G401.6 (cell line): Measurements from ENCODE around the gene PI16.

Experiments used
- FAIRE-seq: peaks from 2 replicates; lab custom pipeline; 2012; peaks lifted over from hg19 to GRCh38; lab: Jason Lieb, UNC

Gene PI16

DNA sequence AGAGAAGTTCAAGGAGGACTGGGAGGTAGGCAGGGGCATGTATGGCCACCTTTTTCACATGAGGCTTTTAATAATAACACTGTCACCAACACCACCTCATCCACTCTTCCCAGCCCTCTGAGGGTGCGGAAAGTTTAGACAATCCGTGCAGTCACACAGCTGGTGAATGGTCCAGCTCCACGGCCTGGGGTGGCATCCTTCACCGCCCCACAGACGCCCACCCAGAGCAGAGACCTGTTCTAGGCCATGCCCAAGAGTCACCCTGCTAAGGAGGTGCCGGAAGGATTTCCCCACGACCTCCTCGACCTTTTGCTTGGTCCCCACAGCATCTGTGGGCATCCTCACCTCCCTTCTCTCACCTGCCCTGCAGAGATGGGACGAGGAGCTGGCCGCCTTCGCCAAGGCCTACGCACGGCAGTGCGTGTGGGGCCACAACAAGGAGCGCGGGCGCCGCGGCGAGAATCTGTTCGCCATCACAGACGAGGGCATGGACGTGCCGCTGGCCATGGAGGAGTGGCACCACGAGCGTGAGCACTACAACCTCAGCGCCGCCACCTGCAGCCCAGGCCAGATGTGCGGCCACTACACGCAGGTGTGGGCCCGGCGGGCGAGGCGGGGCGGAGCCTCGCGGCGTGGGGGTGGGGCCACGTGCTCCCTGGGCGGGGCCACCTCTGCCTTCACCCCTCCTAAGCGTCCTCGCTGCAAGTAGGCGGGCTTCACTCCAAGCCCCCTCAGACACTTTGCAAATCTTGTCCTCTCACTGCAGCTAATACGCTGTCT, 4.4 kb downstream of the PI16 start:
- FAIRE-seq, result no peak

DNA sequence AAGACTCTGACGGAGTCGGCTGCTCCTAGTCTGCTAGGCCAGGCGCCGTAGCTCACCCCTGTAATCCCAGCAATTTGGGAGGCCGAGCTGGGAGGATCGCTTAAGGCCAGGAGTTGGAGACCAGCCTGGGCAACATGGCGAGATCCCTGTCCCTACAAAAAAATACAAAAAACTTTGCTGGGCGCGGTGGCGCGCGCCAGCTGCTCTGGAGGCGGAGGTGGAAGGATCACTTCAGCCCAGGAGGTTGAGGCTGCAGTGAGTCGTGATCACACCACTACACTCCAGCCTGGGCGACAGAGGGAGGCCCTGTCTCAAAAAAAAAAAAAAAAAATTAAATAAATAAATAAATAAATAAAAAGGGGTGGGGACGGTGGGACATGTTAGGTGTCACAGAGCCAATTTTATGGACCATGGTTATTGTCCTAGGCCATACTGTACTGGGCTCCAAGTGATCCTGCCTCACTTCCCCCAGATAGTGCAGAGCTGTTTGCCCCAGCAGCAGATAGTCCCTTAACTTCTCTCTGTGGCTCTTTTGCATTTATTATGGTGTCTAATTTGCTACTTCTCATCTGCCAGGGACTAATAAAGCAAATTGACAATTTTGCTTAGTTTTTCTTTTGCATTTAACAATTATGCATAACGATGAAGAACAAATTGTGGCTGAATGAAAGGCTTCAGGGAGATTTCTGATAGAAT, 5.2 kb downstream of the PI16 start:
- FAIRE-seq, result no peak

DNA sequence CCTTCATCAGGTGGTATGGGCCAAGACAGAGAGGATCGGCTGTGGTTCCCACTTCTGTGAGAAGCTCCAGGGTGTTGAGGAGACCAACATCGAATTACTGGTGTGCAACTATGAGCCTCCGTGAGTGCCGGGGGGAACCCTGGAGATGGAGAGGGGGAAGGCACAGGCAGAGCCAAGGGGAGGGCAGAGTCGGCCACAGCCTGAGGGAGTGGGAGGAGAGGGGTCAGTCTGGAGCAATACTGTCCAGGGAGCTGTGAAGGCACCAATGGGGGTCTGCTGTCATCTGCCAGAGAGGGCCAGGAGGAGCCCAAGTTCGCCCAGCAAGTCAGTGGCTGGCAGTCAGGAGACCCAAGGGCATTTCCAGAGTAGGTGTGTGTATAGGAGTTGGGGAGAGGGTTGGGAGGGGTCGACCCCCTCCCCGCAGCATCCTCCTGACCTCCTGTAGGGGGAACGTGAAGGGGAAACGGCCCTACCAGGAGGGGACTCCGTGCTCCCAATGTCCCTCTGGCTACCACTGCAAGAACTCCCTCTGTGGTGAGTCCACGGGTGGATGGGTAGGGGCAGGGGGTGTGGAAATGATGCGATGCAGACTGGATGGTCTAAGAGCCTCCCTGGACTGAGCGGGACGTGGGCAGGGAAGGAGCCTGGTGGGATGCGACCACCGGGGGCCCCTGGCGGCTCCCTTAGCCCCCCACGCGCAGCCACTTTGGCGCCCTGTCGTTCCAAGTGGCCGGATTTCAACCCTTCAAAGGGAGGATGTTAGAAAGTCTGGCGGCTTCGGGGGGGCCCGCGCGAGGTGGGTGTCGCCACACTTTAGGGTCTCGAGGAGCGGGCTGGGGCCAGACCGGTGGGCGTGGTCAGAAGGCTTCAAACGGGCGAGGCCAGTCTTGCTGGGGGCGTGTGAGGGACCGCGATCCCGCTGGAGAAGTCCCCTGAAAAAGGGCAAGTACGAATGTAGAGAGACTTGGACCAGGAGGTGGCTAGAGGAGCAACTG, 7.2 kb downstream of the PI16 start:
- no peak for FAIRE-seq

DNA sequence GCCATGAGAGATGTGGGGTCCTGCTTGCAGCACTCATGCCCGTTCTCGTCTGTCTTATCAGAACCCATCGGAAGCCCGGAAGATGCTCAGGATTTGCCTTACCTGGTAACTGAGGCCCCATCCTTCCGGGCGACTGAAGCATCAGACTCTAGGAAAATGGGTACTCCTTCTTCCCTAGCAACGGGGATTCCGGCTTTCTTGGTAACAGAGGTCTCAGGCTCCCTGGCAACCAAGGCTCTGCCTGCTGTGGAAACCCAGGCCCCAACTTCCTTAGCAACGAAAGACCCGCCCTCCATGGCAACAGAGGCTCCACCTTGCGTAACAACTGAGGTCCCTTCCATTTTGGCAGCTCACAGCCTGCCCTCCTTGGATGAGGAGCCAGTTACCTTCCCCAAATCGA, 8.3 kb downstream of the PI16 start:
- FAIRE-seq, result no peak

DNA sequence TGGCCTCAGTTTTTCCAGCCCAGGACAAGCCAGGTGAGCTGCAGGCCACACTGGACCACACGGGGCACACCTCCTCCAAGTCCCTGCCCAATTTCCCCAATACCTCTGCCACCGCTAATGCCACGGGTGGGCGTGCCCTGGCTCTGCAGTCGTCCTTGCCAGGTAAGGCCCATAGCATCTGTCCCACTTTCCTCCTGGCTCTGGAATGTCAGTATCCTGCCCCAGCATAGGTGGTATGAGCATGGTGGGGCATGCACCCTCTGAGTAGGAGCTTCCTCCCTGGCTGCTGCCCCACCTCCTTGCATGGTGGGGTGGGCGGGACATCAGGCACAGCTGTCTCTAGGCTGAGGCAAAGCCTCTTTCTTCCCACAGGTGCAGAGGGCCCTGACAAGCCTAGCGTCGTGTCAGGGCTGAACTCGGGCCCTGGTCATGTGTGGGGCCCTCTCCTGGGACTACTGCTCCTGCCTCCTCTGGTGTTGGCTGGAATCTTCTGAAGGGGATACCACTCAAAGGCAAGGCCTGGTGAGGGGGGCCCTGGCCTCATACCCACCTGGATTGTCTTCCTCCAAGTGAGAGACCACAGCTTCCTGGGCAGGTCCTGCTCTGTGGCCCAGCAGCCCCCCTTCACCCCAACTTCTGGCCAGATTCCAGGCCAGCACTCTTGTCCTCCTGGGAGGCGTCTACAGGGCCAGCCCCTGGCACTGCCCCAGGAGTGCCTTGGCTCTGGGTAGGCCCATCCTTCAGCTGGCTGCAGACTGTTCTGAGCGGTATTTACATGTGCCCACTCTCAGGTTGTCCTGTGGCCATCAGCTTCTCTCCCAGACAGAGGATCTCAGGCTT, 9.1 kb downstream of the PI16 start:
- no peak for FAIRE-seq

DNA sequence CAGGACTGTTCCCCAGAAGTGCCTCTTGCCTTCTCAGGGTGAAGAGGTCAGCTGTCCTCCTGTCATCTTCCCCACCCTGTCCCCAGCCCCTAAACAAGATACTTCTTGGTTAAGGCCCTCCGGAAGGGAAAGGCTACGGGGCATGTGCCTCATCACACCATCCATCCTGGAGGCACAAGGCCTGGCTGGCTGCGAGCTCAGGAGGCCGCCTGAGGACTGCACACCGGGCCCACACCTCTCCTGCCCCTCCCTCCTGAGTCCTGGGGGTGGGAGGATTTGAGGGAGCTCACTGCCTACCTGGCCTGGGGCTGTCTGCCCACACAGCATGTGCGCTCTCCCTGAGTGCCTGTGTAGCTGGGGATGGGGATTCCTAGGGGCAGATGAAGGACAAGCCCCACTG, 9.8 kb downstream of the PI16 start:
- no peak for FAIRE-seq

DNA sequence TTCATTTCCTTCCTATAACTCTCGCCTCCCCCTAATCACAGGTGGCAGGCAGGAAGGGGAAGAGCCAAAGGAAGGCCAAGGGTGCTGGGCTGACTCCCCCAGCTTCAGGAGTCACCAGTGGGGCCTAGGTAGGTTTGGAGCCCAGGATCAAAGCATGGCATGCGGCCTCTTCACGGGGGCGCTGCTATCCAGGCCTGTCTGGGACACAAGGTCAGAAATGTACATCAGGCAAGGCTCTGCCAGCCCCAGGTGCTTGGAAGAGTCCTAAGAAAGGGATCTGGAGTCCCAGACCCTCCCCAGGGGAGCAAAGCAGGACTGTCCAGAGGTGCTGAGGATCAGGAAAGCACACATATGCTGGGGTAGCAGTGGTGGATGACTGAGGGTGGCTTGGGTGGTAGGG, 10.4 kb downstream of the PI16 start:
- no peak for FAIRE-seq

DNA sequence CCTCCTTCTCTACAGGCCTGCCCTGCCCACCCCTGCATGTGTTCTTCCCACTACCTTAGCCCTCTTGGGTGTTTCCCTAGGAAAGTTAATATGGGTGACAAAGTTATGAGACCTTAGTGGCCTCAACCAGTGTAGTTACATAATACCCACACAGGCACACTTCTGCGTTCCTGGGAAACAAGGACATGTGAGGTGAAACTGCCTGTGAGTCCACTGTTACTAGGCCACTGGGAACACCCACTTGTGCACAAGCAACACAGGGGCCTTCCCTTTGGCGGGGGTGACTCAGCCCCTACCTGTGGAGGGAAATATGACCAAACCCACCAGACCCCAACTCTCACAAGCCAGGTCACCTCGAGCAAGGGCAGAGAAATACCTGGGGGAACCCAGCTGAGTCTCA, 12.8 kb downstream of the PI16 start:
- FAIRE-seq, result no peak

DNA sequence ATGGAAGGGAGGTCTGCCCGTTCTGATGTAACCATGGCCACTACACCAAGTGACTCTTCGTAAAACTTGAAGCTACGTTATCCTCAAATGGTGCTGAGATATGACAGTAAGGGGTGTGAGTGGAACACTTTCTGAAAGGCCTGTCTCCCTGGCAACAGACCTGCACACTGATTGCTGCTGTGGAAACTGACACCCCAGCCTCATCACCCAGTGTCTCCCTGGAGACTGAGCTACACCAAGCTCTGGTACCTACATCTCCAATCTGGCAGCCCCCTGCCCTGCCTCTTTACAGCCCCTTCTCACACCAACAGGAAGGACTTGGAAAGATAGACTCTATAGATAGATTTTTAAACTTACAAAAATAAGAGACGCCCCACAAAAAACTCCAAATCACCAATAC, 13.2 kb downstream of the PI16 start:
- FAIRE-seq, result no peak

DNA sequence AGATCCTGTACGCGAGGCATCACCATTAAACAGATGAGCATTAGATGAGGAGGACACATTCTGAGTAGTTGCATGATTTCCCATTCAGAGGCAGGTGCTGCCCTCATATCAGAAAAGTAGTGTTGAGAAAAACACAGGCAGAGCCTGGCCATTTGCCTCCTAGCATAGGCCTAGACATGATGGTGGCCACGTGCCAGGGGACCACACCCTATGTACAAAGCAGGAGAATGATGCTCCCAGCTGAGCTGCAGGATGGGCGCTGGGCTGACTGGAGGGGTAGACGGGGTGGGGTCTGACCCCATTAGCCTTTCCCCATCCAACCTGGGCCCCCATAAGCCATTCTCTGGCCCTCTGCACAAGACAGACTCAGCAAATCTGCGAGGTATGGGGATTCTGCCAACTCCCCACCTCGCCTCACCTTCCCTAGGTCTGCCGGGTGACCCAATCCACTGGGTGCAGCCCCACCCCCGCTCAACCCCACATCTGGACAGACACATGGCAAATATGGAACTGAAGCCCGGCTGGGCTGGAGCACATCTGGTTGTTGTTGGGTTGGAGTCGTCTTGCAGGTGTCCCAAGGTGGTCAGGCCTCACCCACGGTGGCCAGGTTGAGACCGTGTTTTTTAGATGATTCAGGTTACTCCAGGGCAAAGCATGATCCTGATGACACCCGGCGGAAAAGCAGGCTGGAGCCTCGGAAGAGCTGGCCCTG, 13.9 kb downstream of the PI16 start:
- FAIRE-seq, result no peak

DNA sequence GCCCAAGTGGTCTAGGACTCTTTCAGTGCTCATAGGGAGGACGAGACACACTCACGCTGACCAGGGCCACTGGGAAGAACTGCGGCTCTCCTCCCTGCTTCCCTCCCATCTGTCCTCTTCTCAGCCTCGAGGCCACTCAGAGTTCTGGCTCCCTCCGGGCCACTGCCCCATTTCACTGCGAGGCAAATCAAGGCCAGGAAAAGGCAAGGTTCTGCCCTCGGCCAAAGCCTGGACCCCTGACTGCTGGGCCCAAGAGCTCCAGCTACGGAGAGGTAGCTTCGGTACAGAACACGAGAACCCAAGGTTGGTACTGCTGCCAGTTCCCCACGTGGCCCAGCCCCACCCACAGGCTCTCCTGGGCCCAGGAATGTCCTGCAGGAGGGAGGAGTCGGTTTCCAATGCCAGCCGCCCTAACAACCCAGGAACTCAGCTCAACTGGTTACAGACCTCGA, 14.7 kb downstream of the PI16 start:
- no peak for FAIRE-seq

DNA sequence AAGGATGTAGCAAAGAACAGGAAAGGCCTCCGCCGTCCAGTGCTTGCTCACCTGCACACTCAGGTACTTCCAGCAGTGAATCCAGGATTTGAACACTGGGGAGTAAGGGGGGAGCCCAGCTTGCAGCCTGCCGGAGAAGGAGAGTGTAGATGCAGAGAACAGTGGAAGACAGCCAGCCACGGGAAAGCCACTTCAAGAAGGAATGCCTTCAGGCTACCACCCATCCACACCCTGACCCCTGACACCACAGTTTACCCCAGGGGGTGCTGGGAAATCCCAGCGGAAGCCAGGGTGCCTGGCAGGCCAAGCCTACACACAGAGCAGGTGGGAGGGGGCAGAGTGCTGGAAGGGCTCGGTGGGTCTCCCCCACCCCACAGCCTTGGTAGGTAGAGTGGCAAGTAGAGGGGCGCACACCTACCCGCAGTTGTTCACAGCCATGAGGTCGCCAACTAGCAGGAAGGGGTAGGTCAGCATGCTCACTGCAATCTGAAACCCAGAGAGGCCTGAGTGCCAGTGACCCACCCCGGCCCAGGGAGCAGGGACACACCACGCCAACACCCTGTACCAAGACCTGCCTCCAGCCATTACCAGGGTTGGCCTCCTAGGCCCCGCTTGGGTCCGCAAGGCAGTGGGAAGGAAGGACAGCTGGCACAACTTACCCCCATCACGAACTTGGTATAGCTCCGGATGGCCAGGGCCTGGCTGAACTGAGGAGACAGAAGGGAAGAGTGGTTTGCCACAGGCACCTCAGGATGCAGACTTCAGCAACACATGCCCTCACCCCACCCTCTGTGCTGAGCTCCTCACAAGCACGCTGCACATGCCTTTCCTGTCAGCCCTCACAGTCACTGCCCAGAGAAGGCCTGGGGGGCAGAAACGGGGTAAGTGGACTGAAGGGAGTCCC, 15.7 kb downstream of the PI16 start:
- no peak for FAIRE-seq

DNA sequence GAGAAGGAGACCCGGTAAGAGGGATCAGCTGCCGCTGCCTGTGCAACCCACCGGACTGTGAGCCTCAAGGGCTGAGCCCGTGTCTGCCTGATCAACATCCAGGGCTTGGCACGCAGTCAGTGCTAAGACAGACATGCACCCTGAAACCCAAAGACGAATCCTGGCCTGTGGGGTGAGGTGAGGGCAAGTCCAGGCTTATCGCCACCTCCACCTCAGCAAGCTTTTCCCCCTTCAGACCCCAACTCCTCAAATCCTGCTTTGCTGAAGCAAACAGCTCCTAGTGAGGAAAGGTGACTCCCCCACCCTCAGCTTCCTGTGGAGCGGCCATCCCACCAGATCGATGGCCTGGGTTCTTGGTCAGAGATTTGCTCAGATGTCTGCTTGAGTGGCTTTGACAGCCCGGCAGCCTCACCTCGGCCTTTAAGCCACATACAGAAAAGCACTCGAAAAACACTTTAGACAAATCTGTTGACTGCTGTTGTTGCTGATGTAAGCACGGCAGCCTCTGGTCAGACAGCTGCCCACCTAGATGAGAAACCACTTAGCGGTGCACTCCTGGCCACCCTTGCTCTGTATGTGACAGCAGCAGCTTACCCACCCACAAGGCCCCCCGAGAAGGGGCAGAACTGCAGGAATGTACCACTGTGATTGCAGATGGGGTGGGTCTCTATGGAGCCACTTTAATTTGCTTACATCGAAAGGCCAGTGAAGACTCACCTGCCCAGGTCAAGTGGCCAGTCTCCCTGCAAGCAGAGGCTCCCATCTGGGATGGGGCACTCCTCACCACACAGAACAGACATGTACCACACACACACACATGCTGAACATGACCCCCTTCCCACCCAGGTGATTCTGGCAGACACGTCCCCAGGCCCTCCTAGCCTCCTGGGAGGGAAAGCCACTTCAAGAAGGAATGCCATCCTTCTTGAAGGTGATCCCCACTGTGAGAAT, 16.6 kb downstream of the PI16 start:
- FAIRE-seq, result no peak

DNA sequence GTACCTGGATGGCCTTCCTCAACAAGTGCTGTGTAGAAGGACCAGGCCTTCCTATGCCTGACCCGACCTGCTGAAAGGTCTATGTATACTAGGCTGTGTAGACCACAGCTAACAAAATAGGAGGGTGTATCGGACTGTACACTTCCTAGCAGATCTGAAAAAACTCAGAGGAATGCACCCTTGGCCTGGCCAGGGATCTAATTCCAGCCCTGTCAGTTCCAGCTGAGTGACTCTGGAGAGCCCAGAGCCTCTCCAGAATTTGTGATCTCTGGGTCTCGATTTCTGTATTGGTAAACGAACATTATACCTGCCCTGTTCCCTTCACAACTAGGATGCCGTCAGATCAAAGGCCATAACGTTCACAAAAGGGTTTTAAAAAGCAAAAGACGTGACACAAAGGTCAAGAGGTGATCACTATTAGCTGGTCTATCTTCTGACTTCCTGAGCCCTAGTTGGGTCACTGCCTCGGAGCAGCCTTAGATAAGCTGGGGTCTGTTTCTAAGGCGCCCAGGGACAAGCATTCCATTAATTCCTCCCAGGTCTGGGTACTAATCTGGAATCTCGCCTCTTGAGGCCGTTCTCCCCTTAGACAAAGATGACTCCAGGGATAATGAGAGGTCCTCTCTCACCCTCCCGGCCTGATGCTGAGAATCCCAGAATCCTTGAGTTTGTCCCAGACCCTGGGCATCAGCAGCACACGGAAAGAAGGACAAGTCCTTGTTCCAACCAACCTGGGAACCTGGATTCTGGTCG, 17.6 kb downstream of the PI16 start:
- FAIRE-seq, result no peak

DNA sequence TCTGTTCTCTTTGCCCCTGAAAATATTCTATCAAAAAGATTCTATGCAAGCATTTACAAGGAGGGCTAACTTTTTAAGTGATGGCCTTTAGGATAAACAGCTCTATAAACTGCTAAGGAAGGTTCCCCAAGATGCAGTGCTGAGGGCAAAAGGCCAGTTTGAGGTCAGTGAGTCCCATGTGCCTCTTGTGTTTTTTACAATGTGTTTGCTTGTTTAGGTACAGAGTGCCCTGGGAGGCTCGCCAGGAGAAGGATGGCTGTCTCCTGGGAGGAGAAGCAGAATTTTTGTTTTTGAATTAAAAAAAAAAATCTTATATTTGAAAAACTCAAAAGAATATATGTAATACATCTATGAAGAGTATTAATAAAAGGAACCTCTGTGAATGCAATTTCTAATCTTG, 18.7 kb downstream of the PI16 start:
- FAIRE-seq, result no peak

DNA sequence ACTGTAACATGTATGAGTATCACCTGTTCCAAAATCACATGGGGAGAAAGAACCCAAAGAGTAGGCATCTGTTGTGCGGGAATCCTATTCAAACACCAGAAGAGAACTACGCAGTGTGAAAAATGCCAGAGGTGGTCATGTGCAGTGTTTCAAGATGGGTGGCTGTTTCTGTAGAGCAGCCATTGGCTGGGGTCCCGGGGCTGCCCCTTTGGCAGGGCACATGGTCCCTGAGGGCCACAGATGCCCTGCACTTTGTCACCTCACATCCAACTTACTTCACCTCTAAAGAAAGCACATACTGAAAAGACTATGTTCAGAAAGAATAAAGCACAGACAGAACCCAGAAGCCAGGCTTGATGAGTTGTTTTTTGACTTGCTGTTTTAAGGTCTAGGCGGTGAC, 19.1 kb downstream of the PI16 start:
- no peak for FAIRE-seq

DNA sequence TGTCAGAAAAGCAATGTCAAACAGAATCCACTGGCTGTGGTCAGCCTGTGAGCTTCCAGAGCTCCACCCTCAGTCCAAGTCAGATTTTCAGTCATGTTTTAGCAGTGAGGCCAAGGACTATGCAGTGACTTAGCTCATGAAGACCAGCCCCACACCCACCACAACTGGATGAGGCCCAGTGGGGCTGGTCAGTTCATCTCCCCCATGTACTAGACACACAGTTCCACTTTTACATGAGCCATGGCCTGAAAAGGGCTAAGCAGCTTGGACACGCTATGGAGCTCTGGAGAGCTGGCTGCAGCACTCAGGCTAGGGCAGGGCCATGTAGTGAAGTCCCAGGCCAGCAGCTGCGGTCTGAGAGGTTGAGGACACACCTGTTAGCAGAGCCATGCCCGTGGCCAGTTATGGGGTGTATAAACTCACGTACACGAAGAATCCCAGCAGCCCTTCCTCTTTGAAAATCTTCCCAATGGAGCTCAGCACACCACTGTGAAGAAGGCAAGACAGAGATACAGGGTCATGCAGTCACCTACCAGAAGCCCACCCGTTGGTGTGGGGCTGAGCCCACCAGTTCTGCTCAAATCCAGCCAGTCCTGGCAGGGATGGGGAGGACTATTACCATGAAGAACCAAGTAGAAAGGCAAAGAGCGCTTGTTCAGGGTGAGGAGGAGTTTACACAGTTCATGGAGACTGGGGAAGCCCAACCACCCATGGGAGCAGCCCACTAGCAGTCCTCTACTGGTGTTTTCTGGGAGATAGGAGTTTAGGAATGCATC, 20.9 kb downstream of the PI16 start:
- FAIRE-seq, result no peak

DNA sequence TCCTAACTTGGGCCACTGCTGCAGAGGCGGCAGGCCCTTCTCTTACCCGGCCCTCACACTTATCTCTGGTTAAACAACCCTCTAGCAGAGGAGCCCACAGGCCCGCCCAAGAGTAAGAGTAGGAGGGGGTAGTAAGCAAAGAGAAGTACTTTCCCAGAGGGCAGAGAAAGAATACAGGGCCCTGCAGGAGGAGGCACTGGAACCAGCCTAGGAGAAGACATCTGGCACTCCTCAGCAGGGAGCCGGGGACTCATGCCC, 21.4 kb downstream of the PI16 start:
- FAIRE-seq, result no peak
